Measurements from ENCODE around the gene HENMT1.
A peak's percentile ranks its signal among the peaks of the same experiment; 100 is the strongest.
"Not testable (repeated sequence)": the region's sequence is repeated elsewhere in the genome, so short reads cannot be mapped to it uniquely, and the experiment has no call there.

HENMT1 gene

DNA sequence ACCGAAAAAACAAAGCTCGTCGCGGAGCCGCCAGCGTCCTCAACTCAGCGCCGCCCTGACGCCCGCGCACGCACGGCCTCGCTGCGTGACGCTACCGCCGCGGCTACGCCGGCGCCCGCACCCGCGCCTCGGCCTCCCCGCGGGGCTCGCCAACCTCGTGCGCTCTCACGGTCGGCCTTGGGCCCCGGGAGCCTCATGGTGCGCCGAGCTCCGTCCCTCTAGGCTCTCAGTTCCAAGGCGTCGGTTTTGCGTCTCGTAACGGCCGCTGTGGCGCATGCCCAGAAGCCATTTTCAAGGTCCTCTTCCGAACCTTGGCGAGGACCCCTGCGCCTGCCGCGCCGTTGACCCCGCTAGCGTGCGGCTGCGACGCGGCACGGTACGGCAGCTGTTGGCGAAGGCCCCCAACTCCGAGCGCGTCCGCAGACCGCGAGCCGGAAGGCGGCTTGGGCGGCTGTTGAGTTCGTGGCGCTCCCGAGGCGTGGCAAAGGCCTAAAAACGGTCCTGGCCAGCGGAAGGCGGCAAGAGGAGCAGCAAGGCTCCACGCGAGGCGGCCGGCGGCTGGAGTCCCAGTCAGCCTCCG, at the start of gene HENMT1:
Gene HENMT1, minus strand, starts transcription at position 64 of the 580 bp plus-strand sequence. CDS start 1,209 bp downstream, outside the sequence.
- DNase-seq (ENCODE audit: low spot score) = peak; percentile 82
- in situ Hi-C loops (cut with MboI; ENCODE audit: low pct_unique_long_range_greater_than_20kb, low sequenced_read_pairs, unreplicated experiment) = no loop called here
- TF ChIP-seq, protein P1, sequence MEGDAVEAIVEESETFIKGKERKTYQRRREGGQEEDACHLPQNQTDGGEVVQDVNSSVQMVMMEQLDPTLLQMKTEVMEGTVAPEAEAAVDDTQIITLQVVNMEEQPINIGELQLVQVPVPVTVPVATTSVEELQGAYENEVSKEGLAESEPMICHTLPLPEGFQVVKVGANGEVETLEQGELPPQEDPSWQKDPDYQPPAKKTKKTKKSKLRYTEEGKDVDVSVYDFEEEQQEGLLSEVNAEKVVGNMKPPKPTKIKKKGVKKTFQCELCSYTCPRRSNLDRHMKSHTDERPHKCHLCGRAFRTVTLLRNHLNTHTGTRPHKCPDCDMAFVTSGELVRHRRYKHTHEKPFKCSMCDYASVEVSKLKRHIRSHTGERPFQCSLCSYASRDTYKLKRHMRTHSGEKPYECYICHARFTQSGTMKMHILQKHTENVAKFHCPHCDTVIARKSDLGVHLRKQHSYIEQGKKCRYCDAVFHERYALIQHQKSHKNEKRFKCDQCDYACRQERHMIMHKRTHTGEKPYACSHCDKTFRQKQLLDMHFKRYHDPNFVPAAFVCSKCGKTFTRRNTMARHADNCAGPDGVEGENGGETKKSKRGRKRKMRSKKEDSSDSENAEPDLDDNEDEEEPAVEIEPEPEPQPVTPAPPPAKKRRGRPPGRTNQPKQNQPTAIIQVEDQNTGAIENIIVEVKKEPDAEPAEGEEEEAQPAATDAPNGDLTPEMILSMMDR (IDR thresholded peaks at IDR 0.05; ENCODE audit: extremely low read depth, insufficient read depth, missing control alignments) = no peak

DNA sequence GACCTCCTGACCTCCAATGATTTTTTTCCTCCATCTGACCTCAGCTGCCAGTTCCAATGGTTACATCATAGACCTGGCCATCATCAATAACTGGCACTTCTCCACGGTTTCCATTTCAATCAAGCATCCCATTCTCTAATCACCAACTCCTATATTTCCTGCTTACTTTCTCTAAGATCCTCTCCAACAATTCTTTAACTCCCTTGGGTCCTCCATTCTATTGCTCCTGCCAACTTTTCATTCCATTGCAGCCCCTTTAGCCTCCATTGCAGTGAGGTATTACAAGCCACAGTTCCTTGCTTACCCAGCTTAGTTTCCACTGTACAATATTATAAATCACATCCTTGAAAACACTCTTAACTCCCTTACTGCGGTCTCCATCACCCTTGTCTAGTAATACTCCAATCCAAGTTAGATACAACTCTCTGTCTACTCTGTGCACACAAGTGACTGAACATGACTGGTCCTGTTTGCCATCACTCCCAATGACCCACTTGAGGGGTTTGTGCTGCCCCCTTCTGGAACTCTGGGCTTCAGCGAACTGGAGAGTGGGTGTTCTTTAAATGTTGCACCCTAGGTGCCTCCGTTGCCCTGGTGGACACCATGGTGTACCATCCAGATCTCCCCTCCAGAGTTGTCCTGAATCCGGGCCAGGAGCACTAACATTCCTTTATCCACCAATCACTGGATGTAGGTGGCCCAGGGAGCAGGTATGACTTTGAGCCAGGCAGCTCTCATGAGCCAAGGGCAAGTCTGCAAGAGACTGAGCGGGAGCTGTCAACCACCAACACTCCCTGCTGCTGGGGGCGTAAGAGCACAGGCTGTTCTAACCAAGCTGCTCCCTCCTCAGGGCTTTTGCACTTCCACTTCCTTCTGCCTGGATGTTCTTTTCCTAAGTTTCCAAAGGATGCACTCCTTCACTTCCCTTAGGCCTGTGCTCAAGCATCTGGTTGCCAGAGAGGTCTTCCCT, 48.1 kb upstream of the HENMT1 start:
- DNase-seq (ENCODE audit: low spot score) = peak; percentile 22
- in situ Hi-C loops (cut with MboI; ENCODE audit: low pct_unique_long_range_greater_than_20kb, low sequenced_read_pairs, unreplicated experiment) = no loop called here
- TF ChIP-seq, protein P1 (IDR thresholded peaks at IDR 0.05; ENCODE audit: extremely low read depth, insufficient read depth, missing control alignments) = peak; percentile 41

DNA sequence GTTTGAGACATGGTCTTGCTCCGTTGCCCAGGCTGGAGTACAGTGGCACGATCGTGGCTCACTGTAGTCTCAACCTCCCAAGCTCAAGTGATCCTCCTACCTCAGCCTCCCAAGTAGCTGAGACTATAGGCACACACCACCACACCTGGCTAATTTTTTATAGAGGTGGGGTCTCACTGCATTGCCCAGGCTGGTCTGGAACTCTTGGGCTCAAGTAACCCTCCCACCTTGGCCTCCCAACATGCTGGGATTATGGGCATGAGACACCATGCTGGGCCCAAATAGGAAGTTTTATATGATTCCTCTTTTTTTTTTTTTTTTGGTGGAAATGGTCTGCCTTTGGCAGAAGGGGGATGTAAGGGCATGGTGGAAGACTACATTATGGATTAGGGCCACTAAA, 45.8 kb upstream of the HENMT1 start:
- in situ Hi-C loops (cut with MboI; ENCODE audit: low pct_unique_long_range_greater_than_20kb, low sequenced_read_pairs, unreplicated experiment) = no loop called here
- DNase-seq (ENCODE audit: low spot score) = no peak
- TF ChIP-seq, protein P1 (IDR thresholded peaks at IDR 0.05; ENCODE audit: extremely low read depth, insufficient read depth, missing control alignments) = no peak

DNA sequence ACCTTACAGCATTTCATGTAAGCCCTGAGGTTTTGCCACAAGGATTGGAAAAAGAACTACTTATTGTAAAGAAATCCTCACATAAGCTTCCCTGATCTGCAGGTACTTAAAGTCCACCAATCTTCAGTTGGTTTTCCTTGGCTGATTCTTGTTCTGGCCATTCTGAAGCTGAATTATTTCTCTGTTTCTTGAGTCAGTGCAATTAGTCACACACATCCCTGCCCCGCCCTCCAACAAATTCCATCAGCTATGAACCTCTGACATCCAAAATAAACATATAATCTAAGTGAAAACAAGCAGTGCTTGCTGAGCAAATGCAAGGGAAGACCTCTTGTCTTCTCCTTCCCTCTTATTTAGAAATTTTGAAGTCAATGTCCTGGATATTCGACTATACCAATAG, 43.6 kb upstream of the HENMT1 start:
- in situ Hi-C loops (cut with MboI; ENCODE audit: low pct_unique_long_range_greater_than_20kb, low sequenced_read_pairs, unreplicated experiment) = no loop called here
- TF ChIP-seq, protein P1 (IDR thresholded peaks at IDR 0.05; ENCODE audit: extremely low read depth, insufficient read depth, missing control alignments) = no peak
- DNase-seq (ENCODE audit: low spot score) = no peak

DNA sequence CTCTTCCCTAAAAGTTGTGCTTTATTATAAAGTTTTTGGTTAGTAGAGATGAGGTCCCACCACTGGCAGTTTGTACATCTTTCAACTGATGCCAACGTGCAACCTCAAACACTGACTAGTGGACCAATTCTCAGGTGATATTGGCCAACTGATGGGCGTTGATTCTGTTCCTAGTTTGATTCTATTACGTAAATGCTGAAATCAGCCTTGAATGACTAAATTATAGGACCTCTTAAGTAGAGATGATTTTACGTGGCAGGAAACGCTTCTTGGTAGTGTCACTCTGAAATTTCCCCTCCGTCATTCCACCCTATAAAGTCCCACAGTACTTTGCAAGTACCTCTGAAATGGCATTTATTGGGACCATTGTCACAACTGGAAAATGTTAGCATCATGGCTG, 43.0 kb upstream of the HENMT1 start:
- TF ChIP-seq, protein P1 (IDR thresholded peaks at IDR 0.05; ENCODE audit: extremely low read depth, insufficient read depth, missing control alignments) = no peak
- in situ Hi-C loops (cut with MboI; ENCODE audit: low pct_unique_long_range_greater_than_20kb, low sequenced_read_pairs, unreplicated experiment) = no loop called here
- no peak for DNase-seq (ENCODE audit: low spot score)

DNA sequence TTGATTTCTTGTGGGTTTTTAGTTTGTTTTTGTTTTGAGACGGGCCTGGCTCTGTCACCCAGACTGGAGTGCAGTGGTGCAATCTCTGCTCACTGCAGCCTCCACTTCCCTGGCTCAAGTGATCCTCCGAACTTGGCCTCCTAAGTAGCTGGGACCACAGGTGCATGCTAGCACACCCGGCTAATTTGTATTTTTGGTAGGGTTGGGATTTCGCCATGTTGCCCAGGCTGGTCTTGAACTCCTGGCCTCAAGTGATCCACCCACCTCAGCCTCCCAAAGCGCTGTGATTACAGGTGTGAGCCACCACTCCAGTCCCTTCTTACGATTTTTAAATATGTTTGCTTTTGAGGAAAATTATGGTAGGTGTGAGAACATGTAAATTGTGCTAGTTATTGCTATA, 41.2 kb upstream of the HENMT1 start:
- DNase-seq (ENCODE audit: low spot score) = not testable (repeated sequence)

More for the DNA sequence above, 41.2 kb upstream of the HENMT1 start:
- in situ Hi-C loops (cut with MboI; ENCODE audit: low pct_unique_long_range_greater_than_20kb, low sequenced_read_pairs, unreplicated experiment) = not testable (repeated sequence)
